Aortic smooth muscle cell (primary cell): ENCODE measurements around the gene FPR2. TPM values are rescaled to one million over a fixed set of nuclear protein-coding genes. Genes with fewer than 3 reads are reported as not detected.

Experiments
- total RNA-seq: library from RNA; depleted of rRNA; stranded (reverse); fragments of >200 nt; gene quantifications from 2 replicates; pipeline ENCODE4 v1.2.3, GENCODE V29; 2014

Gene FPR2, protein sequence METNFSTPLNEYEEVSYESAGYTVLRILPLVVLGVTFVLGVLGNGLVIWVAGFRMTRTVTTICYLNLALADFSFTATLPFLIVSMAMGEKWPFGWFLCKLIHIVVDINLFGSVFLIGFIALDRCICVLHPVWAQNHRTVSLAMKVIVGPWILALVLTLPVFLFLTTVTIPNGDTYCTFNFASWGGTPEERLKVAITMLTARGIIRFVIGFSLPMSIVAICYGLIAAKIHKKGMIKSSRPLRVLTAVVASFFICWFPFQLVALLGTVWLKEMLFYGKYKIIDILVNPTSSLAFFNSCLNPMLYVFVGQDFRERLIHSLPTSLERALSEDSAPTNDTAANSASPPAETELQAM
- total RNA-seq: not detected in 2 replicates

DNA sequence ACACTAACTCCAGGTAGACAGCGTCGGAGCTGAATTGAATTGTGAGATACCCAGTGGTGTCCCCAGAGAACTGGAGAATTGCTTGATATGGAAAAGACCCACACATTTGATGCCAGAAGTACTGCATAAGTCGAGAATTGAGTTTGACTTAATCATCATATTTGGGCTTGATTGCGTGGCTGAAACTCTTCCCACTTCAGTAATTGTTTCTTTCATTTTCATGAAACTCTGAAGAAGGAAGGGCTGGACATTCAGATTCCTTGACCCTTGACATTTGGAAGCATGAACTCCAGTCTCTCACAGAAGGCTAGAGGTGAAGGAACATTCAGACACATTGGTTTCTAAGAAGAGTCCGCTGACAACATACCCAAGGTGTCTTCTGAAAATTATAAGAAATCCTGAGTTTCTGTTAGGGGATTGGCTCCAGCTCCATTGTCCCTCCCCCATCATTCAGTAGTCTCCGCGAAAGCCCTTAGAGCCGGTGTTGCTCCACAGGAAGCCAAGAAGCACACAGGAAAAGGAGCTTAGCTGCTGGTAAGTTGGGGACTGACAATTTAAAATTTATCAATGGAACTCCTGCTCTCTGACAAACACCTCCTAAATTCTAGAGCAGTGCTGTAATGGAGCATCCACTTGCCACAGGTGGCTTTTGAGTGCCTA, at the start of gene FPR2:
Gene FPR2, plus strand, starts transcription at position 484 of the 660 bp plus-strand sequence. CDS start 7,479 bp downstream, outside the sequence.

DNA sequence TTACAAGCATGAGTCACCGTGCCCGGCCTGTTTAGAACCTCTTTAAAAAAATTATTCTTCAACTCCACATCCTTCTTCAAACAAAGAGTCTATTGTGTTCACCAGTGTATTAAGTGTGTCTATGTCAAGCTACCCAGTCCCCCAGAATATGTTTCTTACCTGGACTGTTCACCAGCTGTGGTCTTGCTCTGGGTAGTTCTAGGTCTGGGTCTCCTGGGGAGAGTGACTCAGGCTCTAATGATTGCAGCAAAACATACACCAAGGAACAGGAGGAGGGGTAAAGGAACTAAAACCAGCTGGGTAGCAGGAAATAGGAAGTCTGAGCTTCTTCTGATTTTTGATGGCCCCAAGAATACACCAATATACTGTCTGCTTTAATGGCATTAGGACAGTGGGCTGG, 9.3 kb upstream of the FPR2 start, which contains the start of gene FPR1:
Gene FPR1, minus strand, starts transcription at position 224 of the 400 bp plus-strand sequence. CDS start 4,884 bp downstream, outside the sequence.

DNA sequence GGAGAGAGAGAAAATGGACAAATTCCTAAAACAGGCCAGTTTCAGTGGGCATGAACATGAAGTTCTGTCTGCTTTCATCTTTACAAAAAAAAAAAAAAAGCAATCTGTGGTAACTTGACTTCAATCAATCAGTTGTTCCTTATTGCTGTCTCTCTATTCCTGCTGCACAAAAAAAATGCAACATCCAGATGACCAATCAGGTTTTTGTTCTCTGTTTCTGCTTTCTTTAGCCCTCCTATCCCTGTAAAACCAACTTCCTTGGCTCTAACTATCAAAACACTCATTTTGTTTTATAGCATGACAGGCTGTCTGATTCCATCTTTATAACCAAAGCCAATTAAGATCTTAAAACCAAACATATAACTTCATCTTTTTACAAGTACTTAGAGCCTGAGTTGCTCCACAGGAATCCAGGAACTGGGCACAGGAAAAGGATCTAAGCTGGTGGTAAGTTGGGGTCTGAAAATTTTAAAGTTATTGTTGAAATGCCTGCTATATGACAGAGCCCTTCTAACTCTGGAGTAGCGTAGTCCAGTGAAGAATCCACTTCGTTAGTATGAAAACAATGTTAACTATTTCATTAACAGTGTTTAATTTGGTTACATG, 34.0 kb downstream of the FPR2 start, which contains the start of gene FPR3:
Gene FPR3, plus strand, starts transcription at position 273 of the 606 bp plus-strand sequence. CDS start 28,592 bp downstream, outside the sequence.

Other genes starting within 250 kb of the FPR2 start
- gene SIGLEC6, start 229.5 kb upstream of the FPR2 start, total RNA-seq: not detected in 2 replicates
- 3.4 and 4.5 TPM in 2 replicates for gene ZNF175, start 189.9 kb upstream of the FPR2 start, total RNA-seq
- not detected in 2 replicates for gene SIGLEC5, start 130.8 kb upstream of the FPR2 start, total RNA-seq
- not detected in 2 replicates for gene SIGLEC14, start 114.4 kb upstream of the FPR2 start, total RNA-seq
- 4.8 and 8.1 TPM in 2 replicates for gene SPACA6, start 67.8 kb upstream of the FPR2 start, total RNA-seq
- not detected in 2 replicates for gene HAS1, start 37.2 kb upstream of the FPR2 start, total RNA-seq
- not detected in 2 replicates for gene FPR1, start 9.3 kb upstream of the FPR2 start, total RNA-seq
- gene FPR3, start 34.0 kb downstream of the FPR2 start, total RNA-seq: under 0.01 TPM in 2 replicates
- 6.1 and 7.3 TPM in 2 replicates for gene ZNF577, start 126.8 kb downstream of the FPR2 start, total RNA-seq
- 4.1 and 5.4 TPM in 2 replicates for gene ZNF649, start 143.8 kb downstream of the FPR2 start, total RNA-seq
- gene ZNF613, start 166.3 kb downstream of the FPR2 start, total RNA-seq: 6.3 and 8.2 TPM in 2 replicates
- gene ZNF350, start 225.7 kb downstream of the FPR2 start, total RNA-seq: 11.1 and 11.3 TPM in 2 replicates
- gene ZNF615, start 247.0 kb downstream of the FPR2 start, total RNA-seq: 11.4 and 15.2 TPM in 2 replicates